ENCODE data around the gene SLC9A3. TPM values are rescaled to one million over a fixed set of nuclear protein-coding genes. Genes with fewer than 3 reads are reported as not detected.

SLC9A3 gene
- total RNA-seq: 1 to 10 TPM; 2.4 to 3.8 (median 3.5) TPM

DNA sequence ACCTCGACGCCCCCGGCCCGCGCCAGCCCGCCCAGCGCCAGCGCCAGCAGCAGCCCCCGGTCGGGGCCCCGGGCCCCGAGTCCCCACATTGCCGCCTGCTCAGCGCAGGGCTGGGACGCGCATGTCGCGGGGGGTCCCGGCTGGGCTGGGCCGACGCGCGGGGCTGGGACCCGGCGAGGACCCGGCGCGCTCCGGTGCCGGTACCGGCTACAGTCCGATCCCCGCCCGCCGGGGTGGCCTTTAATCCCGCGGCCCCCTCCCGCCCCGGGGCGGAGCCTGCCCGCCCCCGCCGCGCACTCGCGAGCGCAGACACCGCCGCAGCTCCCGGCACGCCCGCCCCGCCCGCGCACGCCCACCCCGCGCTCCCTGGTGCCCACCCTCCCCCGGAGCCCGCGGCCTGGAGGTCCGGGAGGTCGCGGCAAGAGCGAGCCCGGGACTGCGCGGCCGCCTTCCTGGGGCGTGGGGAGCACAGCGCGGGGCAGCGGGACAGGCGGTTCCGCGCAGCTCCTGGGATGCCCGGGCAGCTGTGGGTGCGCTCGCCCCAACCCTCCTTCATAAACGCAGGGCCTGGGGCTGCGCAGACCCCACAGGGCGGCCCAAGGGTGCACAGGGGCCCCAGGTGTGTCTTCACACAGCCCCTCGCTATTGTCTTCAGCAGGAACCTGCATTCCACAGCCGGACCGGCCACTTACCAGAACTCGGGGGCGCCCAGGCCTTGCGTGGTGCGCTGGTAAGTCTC lies at the start of gene SLC9A3:
TSS of gene SLC9A3 (minus strand) at position 216 of the 739 bp plus-strand sequence.
- TF ChIP-seq, protein P1, sequence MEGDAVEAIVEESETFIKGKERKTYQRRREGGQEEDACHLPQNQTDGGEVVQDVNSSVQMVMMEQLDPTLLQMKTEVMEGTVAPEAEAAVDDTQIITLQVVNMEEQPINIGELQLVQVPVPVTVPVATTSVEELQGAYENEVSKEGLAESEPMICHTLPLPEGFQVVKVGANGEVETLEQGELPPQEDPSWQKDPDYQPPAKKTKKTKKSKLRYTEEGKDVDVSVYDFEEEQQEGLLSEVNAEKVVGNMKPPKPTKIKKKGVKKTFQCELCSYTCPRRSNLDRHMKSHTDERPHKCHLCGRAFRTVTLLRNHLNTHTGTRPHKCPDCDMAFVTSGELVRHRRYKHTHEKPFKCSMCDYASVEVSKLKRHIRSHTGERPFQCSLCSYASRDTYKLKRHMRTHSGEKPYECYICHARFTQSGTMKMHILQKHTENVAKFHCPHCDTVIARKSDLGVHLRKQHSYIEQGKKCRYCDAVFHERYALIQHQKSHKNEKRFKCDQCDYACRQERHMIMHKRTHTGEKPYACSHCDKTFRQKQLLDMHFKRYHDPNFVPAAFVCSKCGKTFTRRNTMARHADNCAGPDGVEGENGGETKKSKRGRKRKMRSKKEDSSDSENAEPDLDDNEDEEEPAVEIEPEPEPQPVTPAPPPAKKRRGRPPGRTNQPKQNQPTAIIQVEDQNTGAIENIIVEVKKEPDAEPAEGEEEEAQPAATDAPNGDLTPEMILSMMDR (IDR thresholded peaks at IDR 0.05): no peak
- H3K4me1 ChIP-seq: peaks cover 16 to 49% (median 29%) of the 10 kb centered on the region in 3 donors
- no CpG with 5 or more reads among the region's 89 CpGs for whole genome bisulfite sequencing, 2 donors
- peak within 1 kb of the TSS; percentile 2 to 56 (median 24) for H3K4me3 ChIP-seq
- DNase-seq: no peak
- no peaks in the 10 kb centered on the region for H3K9me3 ChIP-seq
- H3K27me3 ChIP-seq: peaks cover 15 to 100% (median 28%) of the 10 kb centered on the region in 4 donors
- no peaks in the 10 kb centered on the region for H3K36me3 ChIP-seq
- intact Hi-C loops (cut with DNase I): no loop called here
- no peak within 1 kb of the TSS for H3K27ac ChIP-seq

DNA sequence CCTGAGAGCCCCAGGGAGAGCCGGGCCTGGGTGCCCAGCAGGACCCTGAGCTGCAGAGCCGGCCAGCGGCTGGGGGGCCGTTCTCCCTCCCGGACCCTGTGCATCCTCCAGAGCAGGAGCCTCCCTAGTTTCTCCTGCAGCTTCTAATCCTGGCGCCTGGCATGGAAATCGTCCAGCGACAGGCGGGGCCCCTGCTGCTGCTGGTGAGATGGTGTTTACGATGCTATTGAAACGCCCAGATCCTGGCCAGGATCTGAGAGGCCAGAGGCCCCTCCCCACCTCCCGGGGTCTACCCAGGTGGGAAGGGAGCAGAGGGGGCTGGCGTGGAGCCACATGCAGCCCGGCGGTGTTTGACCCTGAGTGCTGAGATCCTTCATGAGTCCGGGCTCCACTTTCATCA lies 49.7 kb upstream of the SLC9A3 start:
- intact Hi-C loops (cut with DNase I): no loop called here
- peaks cover 0 to 23% (median 10%) of the 10 kb centered on the region in 3 donors for H3K9me3 ChIP-seq
- no peak for DNase-seq
- H3K27me3 ChIP-seq: peaks cover 0 to 88% (median 0%) of the 10 kb centered on the region in 4 donors
- TF ChIP-seq, protein P1 (IDR thresholded peaks at IDR 0.05): no peak
- TF ChIP-seq POLR2A (IDR thresholded peaks at IDR 0.05): no peak
- no peaks in the 10 kb centered on the region for H3K36me3 ChIP-seq
- 55 to 81% methylated on average over 3 to 10 of the region's 16 CpGs for WGBS, 2 donors
- no peak overlapping the region for H3K27ac ChIP-seq
- no peak overlapping the region for H3K4me3 ChIP-seq
- no peaks in the 10 kb centered on the region for H3K4me1 ChIP-seq

DNA sequence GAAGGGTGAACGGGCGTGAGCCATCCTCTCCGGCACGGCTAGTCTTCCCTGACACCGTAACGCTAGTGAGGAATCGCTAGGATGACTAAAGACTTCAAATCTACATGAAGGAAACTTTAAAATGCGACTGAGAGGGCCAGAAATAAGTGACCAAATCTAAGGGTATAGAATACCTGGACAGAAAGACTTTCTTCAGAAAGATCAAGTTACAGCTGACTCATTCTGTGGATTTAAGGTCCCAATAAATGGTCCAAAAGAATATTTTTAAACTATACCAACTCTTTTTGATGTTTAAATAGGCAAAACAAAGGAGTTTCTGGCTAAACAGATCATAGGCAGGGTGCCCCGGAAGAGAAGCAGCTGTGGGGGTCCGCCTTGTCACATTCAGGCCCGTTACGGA lies 49.0 kb upstream of the SLC9A3 start:
- intact Hi-C loops (cut with DNase I): no loop called here
- peaks cover 0 to 23% (median 10%) of the 10 kb centered on the region in 3 donors for H3K9me3 ChIP-seq
- 85 to 93% methylated on average over 12 of the region's 12 CpGs for WGBS, 2 donors
- H3K36me3 ChIP-seq: no peaks in the 10 kb centered on the region
- peaks cover 0 to 88% (median 0%) of the 10 kb centered on the region in 4 donors for H3K27me3 ChIP-seq
- TF ChIP-seq, protein P1 (IDR thresholded peaks at IDR 0.05): no peak
- TF ChIP-seq POLR2A (IDR thresholded peaks at IDR 0.05): no peak
- DNase-seq: no peak
- H3K27ac ChIP-seq: no peak overlapping the region
- H3K4me1 ChIP-seq: no peaks in the 10 kb centered on the region
- no peak overlapping the region for H3K4me3 ChIP-seq

DNA sequence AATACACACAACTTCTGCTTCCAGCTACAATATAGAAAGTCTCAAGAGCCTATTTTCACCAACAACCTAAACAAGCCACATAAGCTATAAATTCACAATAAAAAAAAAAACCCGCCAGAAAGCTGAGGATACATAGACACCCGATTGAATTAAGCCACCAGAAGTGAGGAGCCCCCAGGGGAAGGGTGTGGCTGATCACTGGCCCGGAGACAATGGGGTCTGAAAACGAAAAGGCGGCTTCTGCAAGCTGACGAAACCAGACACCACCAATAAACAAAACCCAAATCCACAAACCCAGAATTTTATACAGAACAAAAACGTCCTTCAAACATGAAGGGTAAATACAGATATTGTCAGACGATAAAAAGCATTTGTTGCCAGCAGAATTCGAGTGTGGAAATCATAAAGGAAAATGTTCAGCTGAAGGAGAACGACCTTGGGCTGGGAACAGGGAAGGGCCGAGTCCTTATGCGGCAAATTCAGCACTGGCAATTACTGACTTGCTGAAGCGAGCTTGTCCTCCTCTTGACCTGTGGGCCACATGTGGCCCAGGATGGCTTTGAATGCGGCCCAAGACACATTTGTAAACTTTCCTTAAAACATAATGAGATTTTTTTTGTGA lies 48.3 kb upstream of the SLC9A3 start:
- no peak for DNase-seq
- no peaks in the 10 kb centered on the region for H3K36me3 ChIP-seq
- no peak overlapping the region for H3K27ac ChIP-seq
- peaks cover 0 to 91% (median 0%) of the 10 kb centered on the region in 4 donors for H3K27me3 ChIP-seq
- no peak overlapping the region for H3K4me3 ChIP-seq
- 41 to 55% methylated on average over 14 of the region's 14 CpGs for WGBS, 2 donors
- intact Hi-C loops (cut with DNase I): no loop called here
- TF ChIP-seq, protein P1 (IDR thresholded peaks at IDR 0.05): no peak
- no peak for TF ChIP-seq POLR2A (IDR thresholded peaks at IDR 0.05)
- H3K9me3 ChIP-seq: peaks cover 0 to 23% (median 10%) of the 10 kb centered on the region in 3 donors
- H3K4me1 ChIP-seq: no peaks in the 10 kb centered on the region

DNA sequence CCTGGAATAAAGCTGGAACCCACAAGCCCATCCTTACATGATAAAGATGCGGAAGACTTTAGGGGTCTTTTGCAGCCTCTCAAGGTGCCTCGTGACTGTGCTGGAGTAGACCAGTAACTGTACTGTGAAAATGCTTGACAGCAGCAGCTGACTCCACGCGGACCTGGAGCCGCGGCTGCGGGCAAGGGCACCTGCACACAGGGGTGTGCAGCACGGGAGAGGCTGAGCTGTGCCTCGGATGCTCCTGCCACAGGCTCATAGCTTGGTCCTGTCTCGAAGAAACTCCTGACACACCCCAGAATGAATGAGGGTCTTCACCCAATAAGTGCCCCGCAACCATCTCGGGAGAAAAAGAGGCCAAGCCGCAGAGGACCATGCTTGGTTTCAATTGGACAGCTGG lies 47.5 kb upstream of the SLC9A3 start:
- H3K36me3 ChIP-seq: no peaks in the 10 kb centered on the region
- peaks cover 0 to 22% (median 10%) of the 10 kb centered on the region in 3 donors for H3K9me3 ChIP-seq
- DNase-seq: no peak
- no peak overlapping the region for H3K4me3 ChIP-seq
- 76 to 93% methylated on average over 13 of the region's 13 CpGs for WGBS, 2 donors
- TF ChIP-seq, protein P1 (IDR thresholded peaks at IDR 0.05): no peak
- TF ChIP-seq POLR2A (IDR thresholded peaks at IDR 0.05): no peak
- intact Hi-C loops (cut with DNase I): no loop called here
- H3K27ac ChIP-seq: no peak overlapping the region
- no peaks in the 10 kb centered on the region for H3K4me1 ChIP-seq
- H3K27me3 ChIP-seq: peaks cover 0 to 91% (median under 1%) of the 10 kb centered on the region in 4 donors

Data from esophagus squamous epithelium (tissue), 5 donors.